HAP-1 (cell line): ENCODE measurements around the gene IKZF1.

Experiments used
- DNase-seq, 2 experiments: peaks; one replicate each; pipeline ENCODE4 v3.0.0-alpha.2; 2016 to 2020; ENCODE audit warnings: low spot score in 2 of 2
- H3K27me3 ChIP-seq: fragments of 250-450 bp; sonication (Bioruptor Pico); 2 replicates; pipeline ENCODE4 v1.5.1; 2020; ENCODE audit warnings: low read depth, mild to moderate bottlenecking, moderate library complexity
- H3K36me3 ChIP-seq: fragments of 250-450 bp; sonication (Bioruptor Pico); replicated peaks from 2 replicates; pipeline ENCODE4 v1.5.1; 2020; ENCODE audit warnings: mild to moderate bottlenecking
- H3K4me1 ChIP-seq: fragments of 250-450 bp; sonication (Bioruptor Pico); 2 replicates; pipeline ENCODE4 v1.5.1; 2020; ENCODE audit warnings: mild to moderate bottlenecking
- H3K4me3 ChIP-seq: fragments of 250-450 bp; sonication (Bioruptor Pico); 2 replicates; pipeline ENCODE4 v1.5.1; 2020; ENCODE audit warnings: mild to moderate bottlenecking, moderate library complexity
- H3K9me3 ChIP-seq: fragments of 250-450 bp; sonication (Bioruptor Pico); 2 replicates; pipeline ENCODE4 v1.5.1; 2020; ENCODE audit warnings: mild to moderate bottlenecking, moderate library complexity
- in situ Hi-C: fragments of 300-500 bp; cut with MboI; formaldehyde crosslinking; loops from 3 replicates; pipeline ENCODE4 v1.14.3; 2020; ENCODE audit warnings: low sequenced_read_pairs, inconsistent platforms, mixed read lengths

The IKZF1 gene

DNA sequence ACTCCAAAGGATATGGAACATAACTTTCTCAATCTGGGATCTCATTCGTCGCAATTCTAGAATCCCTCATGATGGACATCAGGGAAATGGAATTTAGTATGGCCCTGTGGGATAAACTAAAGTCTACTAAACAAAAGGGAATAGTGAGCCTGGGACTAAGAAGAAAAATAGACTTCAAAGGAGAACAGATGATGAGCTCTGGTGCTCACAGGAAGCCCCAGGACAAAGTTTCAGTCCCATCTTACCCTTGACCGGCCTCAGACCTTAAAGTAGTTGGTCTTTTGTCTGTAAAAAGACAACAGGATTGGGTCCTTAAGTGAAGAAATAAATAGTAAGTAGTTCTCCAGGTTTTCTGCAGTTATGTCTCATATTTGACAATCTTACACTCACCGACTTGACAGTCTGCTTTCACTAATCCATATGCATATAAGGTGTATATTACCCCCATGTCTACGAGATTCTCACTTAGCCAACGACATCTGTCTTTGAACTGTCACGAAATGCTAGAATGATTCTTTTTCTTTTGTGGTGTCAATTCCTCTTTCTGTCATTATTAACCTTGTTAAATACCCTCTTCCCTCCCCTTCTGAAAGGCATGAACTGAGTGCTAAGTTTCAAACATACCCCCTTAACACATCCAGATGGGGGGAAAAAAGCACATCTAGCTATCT, 10.9 kb upstream of the IKZF1 start:
- in situ Hi-C loops, result no loop called here
- Histone ChIP-seq H3K4me1 (no peaks in the 10 kb centered on the region), H3K4me3 (no peak overlapping the region)

GRCh38 chr7:50295133-50295532, 9.4 kb upstream of the IKZF1 start:
- no peak overlapping the region for H3K4me3 ChIP-seq
- H3K36me3 ChIP-seq, result no peaks in the 10 kb centered on the region
- in situ Hi-C loops, result no loop called here
- DNase-seq, result no peak
- H3K9me3 ChIP-seq, result no peaks in the 10 kb centered on the region
- no peaks in the 10 kb centered on the region for H3K4me1 ChIP-seq
- no peaks in the 10 kb centered on the region for H3K27me3 ChIP-seq

More for the DNA sequence above, 10.9 kb upstream of the IKZF1 start:
- H3K9me3 ChIP-seq, result no peaks in the 10 kb centered on the region
- DNase-seq, result no peak
- H3K27me3 ChIP-seq, result no peaks in the 10 kb centered on the region; the same call in 1 of the 2 replicates
- H3K36me3 ChIP-seq, result no peaks in the 10 kb centered on the region

GRCh38 chr7:50296799-50297198, 7.7 kb upstream of the IKZF1 start:
- Histone ChIP-seq H3K4me3 (no peak overlapping the region), H3K36me3 (no peaks in the 10 kb centered on the region), H3K27me3 (no peaks in the 10 kb centered on the region; the same call in 1 of the 2 replicates), H3K4me1 (no peaks in the 10 kb centered on the region), H3K9me3 (no peaks in the 10 kb centered on the region)
- in situ Hi-C loops, result no loop called here
- DNase-seq, result no peak

DNA sequence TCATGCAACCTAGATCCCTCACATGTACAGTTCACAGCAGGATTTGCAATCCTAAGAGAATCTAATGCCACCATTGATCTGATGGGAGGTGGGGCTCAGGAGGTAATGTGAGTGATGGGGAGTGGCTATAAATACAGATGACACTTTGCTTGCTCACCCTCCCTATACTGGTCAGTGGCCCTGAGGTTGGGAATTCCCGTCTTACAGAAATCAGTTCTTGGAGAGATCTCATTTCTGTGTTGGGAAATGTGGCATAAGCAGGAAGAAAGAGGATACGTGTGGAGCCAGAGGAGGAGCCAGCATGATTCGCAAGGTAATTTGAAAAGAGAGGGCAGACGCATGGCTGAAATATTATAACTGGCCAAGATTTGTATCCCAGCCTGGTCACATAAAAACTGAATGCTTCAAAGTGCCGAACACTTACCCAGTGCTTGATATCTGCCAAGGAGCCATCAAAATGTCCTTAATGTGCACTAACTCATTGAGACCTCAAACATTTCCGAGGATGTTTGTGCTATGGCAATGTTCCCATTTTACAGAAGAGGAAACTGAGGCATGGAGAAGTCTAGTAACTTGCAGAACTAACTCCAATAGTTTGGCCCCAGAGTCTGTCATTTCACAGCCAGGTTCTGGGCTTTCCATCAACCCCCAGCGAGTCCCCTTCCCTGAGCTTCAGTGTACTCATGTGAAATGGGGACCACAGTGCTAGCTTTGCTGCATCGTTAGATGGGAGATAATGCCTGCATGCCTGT, 5.5 kb upstream of the IKZF1 start:
- in situ Hi-C loops, result no loop called here
- H3K9me3 ChIP-seq, result no peaks in the 10 kb centered on the region
- no peaks in the 10 kb centered on the region for H3K4me1 ChIP-seq
- no peaks in the 10 kb centered on the region for H3K36me3 ChIP-seq
- no peak for DNase-seq
- H3K27me3 ChIP-seq, result peaks cover 9% of the 10 kb centered on the region
- H3K4me3 ChIP-seq, result no peak overlapping the region

DNA sequence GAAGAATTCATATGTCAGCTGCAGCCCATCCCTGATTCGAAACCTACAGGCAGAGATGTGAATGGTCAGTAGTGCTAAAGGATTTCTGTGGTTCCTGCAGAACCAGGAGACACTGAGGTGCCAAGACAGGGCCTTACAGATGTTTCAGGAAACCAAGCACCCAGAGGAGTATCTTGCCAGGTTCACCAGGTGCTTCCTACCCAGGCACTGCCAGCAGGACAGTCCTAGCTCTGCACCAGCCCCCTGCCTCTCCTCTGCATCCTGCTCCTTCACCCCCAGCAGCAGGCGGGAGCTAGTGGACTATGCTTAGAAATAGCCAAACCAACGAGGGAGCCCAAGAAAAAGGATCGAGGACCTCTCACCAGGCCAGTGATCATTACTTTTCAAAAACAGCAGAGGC, 4.2 kb upstream of the IKZF1 start:
- DNase-seq, result no peak
- H3K4me1 ChIP-seq, result no peaks in the 10 kb centered on the region
- H3K4me3 ChIP-seq, result no peak overlapping the region
- H3K9me3 ChIP-seq, result no peaks in the 10 kb centered on the region
- H3K27me3 ChIP-seq, result peaks cover 18% of the 10 kb centered on the region
- in situ Hi-C loops, result no loop called here
- H3K36me3 ChIP-seq, result no peaks in the 10 kb centered on the region

- DNase-seq, result no peak
- Histone ChIP-seq H3K36me3 (no peaks in the 10 kb centered on the region), H3K9me3 (no peaks in the 10 kb centered on the region), H3K4me1 (no peaks in the 10 kb centered on the region), H3K4me3 (no peak overlapping the region), H3K27me3 (peaks cover 40% of the 10 kb centered on the region)
- in situ Hi-C loops, result no loop called here
Measured at GRCh38 chr7:50302486-50303334, 1.8 kb upstream of the IKZF1 start.

GRCh38 chr7:50303335-50304128, 984 bp upstream of the IKZF1 start:
- Histone ChIP-seq H3K9me3 (no peaks in the 10 kb centered on the region), H3K27me3 (peaks cover 41% of the 10 kb centered on the region), H3K36me3 (no peaks in the 10 kb centered on the region), H3K4me1 (no peaks in the 10 kb centered on the region), H3K4me3 (no peak overlapping the region)
- no peak for DNase-seq
- in situ Hi-C loops, result no loop called here

GRCh38 chr7:50304911-50305582, 531 bp downstream of the IKZF1 start:
- in situ Hi-C loops, result no loop called here
- H3K4me1 ChIP-seq, result no peaks in the 10 kb centered on the region
- no peak for DNase-seq
- H3K36me3 ChIP-seq, result no peaks in the 10 kb centered on the region
- peaks cover 41% of the 10 kb centered on the region for H3K27me3 ChIP-seq
- no peaks in the 10 kb centered on the region for H3K9me3 ChIP-seq
- H3K4me3 ChIP-seq, result no peak overlapping the region

DNA sequence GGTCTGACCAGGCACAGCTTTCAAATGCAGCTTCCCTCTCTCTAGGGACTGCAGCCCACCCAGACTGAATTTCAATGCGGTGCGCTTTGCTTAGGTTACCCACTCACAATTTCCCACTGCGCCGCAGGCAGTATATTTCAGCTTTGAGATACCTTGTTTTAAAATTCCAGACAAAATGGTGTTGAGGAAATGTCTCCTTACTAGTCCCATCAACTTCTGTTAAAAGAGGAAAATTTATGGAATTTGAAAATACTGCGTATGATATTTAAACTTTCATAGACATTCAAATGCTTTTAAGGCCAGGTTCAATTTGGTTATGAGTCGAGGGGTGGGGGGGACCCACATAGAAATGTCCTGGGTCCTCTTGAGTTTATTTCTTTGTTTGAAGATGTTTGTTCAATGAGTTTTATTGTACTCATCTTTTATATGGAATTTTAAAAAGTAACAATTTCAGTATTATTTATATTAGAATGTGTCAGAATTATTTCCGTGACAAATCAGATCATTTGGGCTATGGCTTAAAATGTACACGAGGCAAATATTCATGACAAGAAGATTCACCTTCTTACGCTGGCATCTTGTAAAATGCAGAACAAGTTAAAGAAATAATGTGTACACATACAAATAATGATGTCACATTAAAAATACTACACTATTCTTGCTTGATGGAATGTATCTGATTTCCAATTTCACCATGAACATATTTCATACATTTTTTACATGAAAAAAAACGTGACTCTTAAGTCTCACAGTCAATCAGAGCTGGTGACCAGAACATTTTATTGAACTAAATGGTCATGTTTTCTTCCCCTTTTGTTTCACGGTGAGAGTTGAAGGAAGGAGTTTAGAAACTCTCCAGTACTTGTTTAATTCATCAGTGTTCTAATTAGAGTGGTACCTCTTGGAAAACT, 1.3 kb downstream of the IKZF1 start:
- Histone ChIP-seq H3K27me3 (peaks cover 41% of the 10 kb centered on the region), H3K9me3 (no peaks in the 10 kb centered on the region), H3K4me1 (no peaks in the 10 kb centered on the region), H3K4me3 (no peak overlapping the region), H3K36me3 (no peaks in the 10 kb centered on the region)
- DNase-seq, result no peak
- in situ Hi-C loops, result no loop called here

- H3K36me3 ChIP-seq, result no peaks in the 10 kb centered on the region
- in situ Hi-C loops, result no loop called here
- H3K4me3 ChIP-seq, result no peak overlapping the region
- no peak for DNase-seq
- no peaks in the 10 kb centered on the region for H3K9me3 ChIP-seq
- no peaks in the 10 kb centered on the region for H3K4me1 ChIP-seq
- H3K27me3 ChIP-seq, result peaks cover 44% of the 10 kb centered on the region
Measured at GRCh38 chr7:50306494-50307367, 2.2 kb downstream of the IKZF1 start.

- Histone ChIP-seq H3K4me3 (no peak overlapping the region), H3K27me3 (peaks cover 46% of the 10 kb centered on the region), H3K36me3 (no peaks in the 10 kb centered on the region), H3K4me1 (no peaks in the 10 kb centered on the region), H3K9me3 (no peaks in the 10 kb centered on the region)
- in situ Hi-C loops, result no loop called here
- DNase-seq, result no peak
Measured at GRCh38 chr7:50307368-50308032, 3.0 kb downstream of the IKZF1 start.
